Osteoblast (primary cell): ENCODE measurements around the gene INCA1. TPM values are rescaled to one million over a fixed set of nuclear protein-coding genes. Genes with fewer than 3 reads are reported as not detected.

ENCODE experiments used
- DNase-seq: peaks from one replicate; pipeline ENCODE4 v3.0.0; 2011; ENCODE audit warnings: low spot score, mixed read lengths; ENCODE audit not compliant: insufficient read length; ENCODE audit errors: missing footprints
- H2AFZ ChIP-seq: 2 replicates; pipeline ENCODE4 v1.6.0; 2011; ENCODE audit warnings: mild to moderate bottlenecking, low read length
- H3K27ac ChIP-seq: 2 replicates; pipeline ENCODE4 v1.5.1; 2011; ENCODE audit warnings: mild to moderate bottlenecking, low read depth, low read length, moderate library complexity
- H3K27me3 ChIP-seq: 2 replicates; pipeline ENCODE4 v1.6.0; 2012; ENCODE audit warnings: mild to moderate bottlenecking, control low read depth, inconsistent platforms, low read length, moderate library complexity; ENCODE audit not compliant: insufficient read depth
- H3K36me3 ChIP-seq: 2 replicates; pipeline ENCODE4 v1.5.1; 2011; ENCODE audit warnings: mild to moderate bottlenecking, low read length, control low read depth, moderate library complexity; ENCODE audit not compliant: insufficient read depth
- H3K4me1 ChIP-seq: 2 replicates; pipeline ENCODE4 v1.5.1; 2011; ENCODE audit warnings: mild to moderate bottlenecking, low read length, control low read depth, moderate library complexity; ENCODE audit not compliant: insufficient read depth
- H3K4me2 ChIP-seq: 2 replicates; pipeline ENCODE4 v1.6.0; 2011; ENCODE audit warnings: mild to moderate bottlenecking, low read length; ENCODE audit not compliant: insufficient read depth
- H3K4me3 ChIP-seq: fragments of 200-600 bp; sonication (generic); 3 replicates; pipeline ENCODE4 v1.5.1; 2012; ENCODE audit warnings: mild to moderate bottlenecking, low read length, inconsistent platforms; ENCODE audit not compliant: insufficient read depth
- H3K79me2 ChIP-seq: 2 replicates; pipeline ENCODE4 v1.6.0; 2012; ENCODE audit warnings: mild to moderate bottlenecking, low read length, control low read depth, inconsistent platforms; ENCODE audit not compliant: insufficient read depth
- H3K9me3 ChIP-seq: 2 replicates; pipeline ENCODE4 v1.5.1; 2011; ENCODE audit warnings: low read depth, low read length, control low read depth
- H4K20me1 ChIP-seq: 2 replicates; pipeline ENCODE4 v1.6.0; 2012; ENCODE audit warnings: mild to moderate bottlenecking, low read length, control low read depth; ENCODE audit not compliant: insufficient read depth
- total RNA-seq: library from RNA; depleted of rRNA; stranded (reverse); fragments of >200 nt; gene quantifications from 2 replicates; pipeline ENCODE4 v1.2.3, GENCODE V29; 2012
- TF ChIP-seq, protein P1 (sequence below): IDR thresholded peaks from 2 replicates; pipeline ENCODE4 v1.5.1; 2011; ENCODE audit warnings: mild to moderate bottlenecking, low read depth, low read length, moderate library complexity; ENCODE audit errors: extremely low read depth

The INCA1 gene
- total RNA-seq, 1 donor = 0.36 TPM

DNA sequence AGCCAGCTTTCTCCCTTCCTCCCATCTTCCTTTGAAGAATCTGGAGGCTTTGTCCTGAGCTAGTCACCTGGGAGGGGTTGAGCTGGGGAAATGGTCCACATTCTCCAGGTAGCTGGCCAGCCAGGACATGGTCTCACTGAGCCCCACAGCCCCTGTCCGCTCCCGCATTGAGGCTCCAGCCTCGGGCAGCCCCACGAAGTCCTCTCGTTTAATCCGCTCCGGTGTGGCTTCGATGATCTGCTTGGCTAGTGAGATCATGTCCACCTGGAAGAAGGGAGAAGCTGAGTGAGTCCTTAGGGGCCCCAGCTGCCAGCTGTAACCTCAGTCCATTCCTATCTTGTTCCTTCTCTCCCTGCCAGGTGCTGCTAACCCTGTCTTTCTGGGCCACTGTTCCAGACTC lies 27.0 kb downstream of the INCA1 start:
- DNase-seq = no peak
- Histone ChIP-seq H3K4me2 (no peak overlapping the region), H3K4me1 (peaks cover 34% of the 10 kb centered on the region), H3K27me3 (no peaks in the 10 kb centered on the region), H4K20me1 (no peaks in the 10 kb centered on the region), H3K27ac (peak overlapping the region; percentile 96), H3K36me3 (peaks cover 38% of the 10 kb centered on the region), H3K9me3 (no peaks in the 10 kb centered on the region), H3K4me3 (no peak overlapping the region), H3K79me2 (peaks cover 14% of the 10 kb centered on the region), H2AFZ (no peak overlapping the region)
- TF ChIP-seq, protein P1, sequence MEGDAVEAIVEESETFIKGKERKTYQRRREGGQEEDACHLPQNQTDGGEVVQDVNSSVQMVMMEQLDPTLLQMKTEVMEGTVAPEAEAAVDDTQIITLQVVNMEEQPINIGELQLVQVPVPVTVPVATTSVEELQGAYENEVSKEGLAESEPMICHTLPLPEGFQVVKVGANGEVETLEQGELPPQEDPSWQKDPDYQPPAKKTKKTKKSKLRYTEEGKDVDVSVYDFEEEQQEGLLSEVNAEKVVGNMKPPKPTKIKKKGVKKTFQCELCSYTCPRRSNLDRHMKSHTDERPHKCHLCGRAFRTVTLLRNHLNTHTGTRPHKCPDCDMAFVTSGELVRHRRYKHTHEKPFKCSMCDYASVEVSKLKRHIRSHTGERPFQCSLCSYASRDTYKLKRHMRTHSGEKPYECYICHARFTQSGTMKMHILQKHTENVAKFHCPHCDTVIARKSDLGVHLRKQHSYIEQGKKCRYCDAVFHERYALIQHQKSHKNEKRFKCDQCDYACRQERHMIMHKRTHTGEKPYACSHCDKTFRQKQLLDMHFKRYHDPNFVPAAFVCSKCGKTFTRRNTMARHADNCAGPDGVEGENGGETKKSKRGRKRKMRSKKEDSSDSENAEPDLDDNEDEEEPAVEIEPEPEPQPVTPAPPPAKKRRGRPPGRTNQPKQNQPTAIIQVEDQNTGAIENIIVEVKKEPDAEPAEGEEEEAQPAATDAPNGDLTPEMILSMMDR = no peak

DNA sequence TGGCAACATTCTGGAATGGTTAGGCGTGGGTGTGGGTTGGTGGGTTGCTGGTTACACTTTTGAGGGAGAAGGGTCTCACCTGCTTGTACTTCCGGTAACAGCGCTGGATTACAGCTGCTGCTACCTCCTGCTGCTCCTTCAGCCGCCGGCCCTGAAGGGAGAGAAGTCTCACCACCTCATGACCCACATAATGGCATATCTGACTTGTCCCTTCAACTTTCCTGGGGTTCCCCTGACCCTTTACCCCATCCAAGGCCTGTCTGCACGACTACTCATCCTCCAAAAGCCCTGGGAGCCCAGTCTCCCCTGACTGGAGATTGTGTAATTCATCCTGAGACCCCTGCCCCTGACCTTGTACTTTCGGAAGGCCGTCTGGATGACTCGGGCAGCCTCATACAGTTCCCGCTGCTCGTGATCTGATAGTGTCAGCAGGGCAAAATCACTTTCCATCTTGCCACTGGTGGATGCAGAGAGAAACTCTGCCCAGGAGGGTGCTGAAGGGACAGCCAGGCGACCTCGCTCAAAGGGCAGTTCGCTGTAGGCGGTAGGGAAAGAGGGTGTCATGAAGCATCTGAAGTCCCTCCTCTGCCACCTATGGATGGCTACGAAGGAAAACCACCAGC lies 27.7 kb downstream of the INCA1 start:
- TF ChIP-seq, protein P1 = no peak
- DNase-seq = peak; percentile 92
- Histone ChIP-seq H3K9me3 (no peaks in the 10 kb centered on the region), H3K27ac (peak overlapping the region; percentile 96), H3K4me1 (peaks cover 34% of the 10 kb centered on the region), H3K79me2 (peaks cover 17% of the 10 kb centered on the region), H4K20me1 (no peaks in the 10 kb centered on the region), H3K27me3 (no peaks in the 10 kb centered on the region), H3K4me3 (peak overlapping the region; percentile 89), H3K36me3 (peaks cover 38% of the 10 kb centered on the region), H3K4me2 (peak overlapping the region; percentile 90), H2AFZ (no peak overlapping the region)

DNA sequence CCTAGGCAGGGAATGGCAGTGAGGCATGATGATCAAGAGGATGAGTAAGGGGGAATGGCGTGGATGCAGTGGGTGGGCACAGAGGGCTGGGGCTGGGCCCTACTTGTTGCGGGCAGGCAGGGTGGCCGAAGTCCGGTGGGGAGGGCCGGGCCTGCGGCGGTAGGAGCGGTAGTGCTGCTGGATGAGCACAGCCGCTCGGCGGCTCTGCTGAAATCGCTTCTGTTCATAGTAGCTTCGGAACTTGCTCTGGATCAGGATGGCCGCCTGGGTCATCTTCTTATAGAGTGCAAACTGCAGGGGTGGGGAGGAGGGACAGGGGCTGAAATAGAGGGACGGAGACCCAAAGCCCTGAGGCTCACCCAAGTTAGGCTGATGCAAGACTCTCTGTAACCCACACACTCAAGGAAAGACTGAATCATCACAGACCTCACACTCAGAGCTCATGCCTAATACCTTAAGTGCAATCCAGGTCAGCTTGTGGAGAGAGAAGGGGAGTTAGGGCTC lies 28.2 kb downstream of the INCA1 start:
- Histone ChIP-seq H3K27me3 (no peaks in the 10 kb centered on the region), H3K4me1 (peaks cover 34% of the 10 kb centered on the region), H4K20me1 (no peaks in the 10 kb centered on the region), H3K4me3 (peak overlapping the region; percentile 89), H3K27ac (peak overlapping the region; percentile 96), H3K79me2 (peaks cover 17% of the 10 kb centered on the region), H3K36me3 (peaks cover 34% of the 10 kb centered on the region), H3K4me2 (peak overlapping the region; percentile 90), H3K9me3 (no peaks in the 10 kb centered on the region), H2AFZ (no peak overlapping the region)
- DNase-seq = peak; percentile 96
- TF ChIP-seq, protein P1 = no peak

DNA sequence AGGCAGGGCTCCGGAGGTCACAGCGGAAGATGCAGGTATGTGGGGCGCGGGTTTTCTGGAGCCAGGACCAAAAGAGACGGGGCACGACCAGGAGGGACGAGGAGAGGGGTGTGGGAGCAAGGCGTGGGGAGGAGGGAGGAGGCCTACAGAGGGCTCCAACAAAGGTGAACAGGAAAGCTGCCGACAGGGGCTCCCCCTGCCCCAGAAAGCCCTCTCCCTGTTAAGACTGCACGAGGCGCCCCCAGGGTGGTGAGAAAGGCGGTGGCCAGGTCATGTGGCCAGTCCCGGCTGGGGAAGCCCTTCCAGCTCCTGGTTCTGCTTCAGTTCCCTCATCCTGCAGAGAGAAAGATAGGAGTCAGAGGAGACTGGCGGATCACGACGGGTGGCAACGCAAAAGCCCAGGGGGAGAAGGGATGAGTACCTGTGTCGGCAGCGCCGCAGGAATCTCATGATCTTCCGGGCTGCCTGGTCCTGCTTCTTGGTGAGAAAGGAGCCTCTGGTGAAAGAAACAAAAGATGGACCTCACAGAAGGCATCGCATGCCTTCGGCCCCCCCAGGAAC lies 28.8 kb downstream of the INCA1 start:
- Histone ChIP-seq H4K20me1 (no peaks in the 10 kb centered on the region), H3K79me2 (peaks cover 17% of the 10 kb centered on the region), H3K4me3 (peak overlapping the region; percentile 89), H3K9me3 (no peaks in the 10 kb centered on the region), H3K4me2 (peak overlapping the region; percentile 90), H3K27ac (peak overlapping the region; percentile 96), H3K36me3 (peaks cover 29% of the 10 kb centered on the region), H3K27me3 (no peaks in the 10 kb centered on the region), H2AFZ (peak overlapping the region; percentile 72), H3K4me1 (peaks cover 34% of the 10 kb centered on the region)
- DNase-seq = no peak
- TF ChIP-seq, protein P1 = no peak
